IMR-90 (cell line): ENCODE data around the gene HMGN4. TPM values are rescaled to one million over a fixed set of nuclear protein-coding genes. Genes with fewer than 3 reads are reported as not detected.

Experiments used
- ATAC-seq: fragments of 200-7000 bp; cut with Tn5 transposase; 2 replicates; pipeline ENCODE4 v1.9.1; 2020; ENCODE audit warnings: low read depth, mild to moderate bottlenecking, moderate library complexity
- BruUV-seq: library from RNA; stranded (reverse); fragments of 400-500 nt; replicated peaks from 2 replicates; lab custom pipeline; 2021; lab: Mats Ljungman, UMichigan
- CTCF ChIA-PET: fragments of 300-600 bp; formaldehyde crosslinking; extraction: SDS; loops from one replicate; lab custom pipeline; 2021; ENCODE audit warnings: antibody characterized with exemption; lab: Yijun Ruan, JAX
- POLR2A ChIA-PET: fragments of 300-600 bp; sonication (Branson Sonifier 250); formaldehyde crosslinking; loops from one replicate; lab custom pipeline; 2022; ENCODE audit warnings: antibody characterized with exemption; ENCODE audit not compliant: unreplicated experiment; lab: Charles Lee
- DNase-seq: peaks from one replicate; pipeline ENCODE4 v3.0.0; 2013
- H2AFZ ChIP-seq: replicated peaks from 2 replicates; pipeline ENCODE3; 2013; ENCODE audit warnings: low read length, mild to moderate bottlenecking; ENCODE audit not compliant: poor library complexity
- H2AK5ac ChIP-seq: 2 replicates; pipeline ENCODE4 v1.6.1; 2013; ENCODE audit warnings: low read depth, low read length, inconsistent platforms
- H2AK9ac ChIP-seq: replicated peaks from 2 replicates; pipeline ENCODE3; 2013; ENCODE audit warnings: mild to moderate bottlenecking, low read depth, low read length, moderate library complexity; ENCODE audit not compliant: poor library complexity
- H2BK120ac ChIP-seq: 2 replicates; pipeline ENCODE4 v1.6.1; 2013; ENCODE audit warnings: low read depth, low read length, inconsistent platforms
- H2BK15ac ChIP-seq: 3 replicates; pipeline ENCODE4 v1.6.1; 2013; ENCODE audit warnings: low read depth, low read length, inconsistent platforms
- H2BK20ac ChIP-seq: 2 replicates; pipeline ENCODE4 v1.6.1; 2013; ENCODE audit warnings: low read depth, mild to moderate bottlenecking, inconsistent platforms, low read length, moderate library complexity
- H2BK5ac ChIP-seq: 2 replicates; pipeline ENCODE4 v1.6.1; 2013; ENCODE audit warnings: mild to moderate bottlenecking, low read depth, low read length, inconsistent platforms; ENCODE audit not compliant: poor library complexity, severe bottlenecking
- H3K14ac ChIP-seq: replicated peaks from 2 replicates; pipeline ENCODE4 v1.6.1; 2013; ENCODE audit warnings: low read depth, low read length, inconsistent platforms
- H3K18ac ChIP-seq: 2 replicates; pipeline ENCODE4 v1.6.1; 2013; ENCODE audit warnings: low read depth, low read length, control low read depth
- H3K23ac ChIP-seq: 2 replicates; pipeline ENCODE4 v1.6.1; 2013; ENCODE audit warnings: low read depth, low read length, inconsistent platforms
- H3K27ac ChIP-seq: 2 replicates; pipeline ENCODE4 v1.5.1; 2013; ENCODE audit warnings: mild to moderate bottlenecking, control low read depth, low read length; ENCODE audit not compliant: insufficient read depth
- H3K27me3 ChIP-seq: 2 replicates; pipeline ENCODE4 v1.6.1; 2013; ENCODE audit warnings: low read length; ENCODE audit not compliant: control insufficient read depth, insufficient read depth
- H3K36me3 ChIP-seq: 2 replicates; pipeline ENCODE4 v1.6.1; 2013; ENCODE audit warnings: low read length, mixed read lengths; ENCODE audit not compliant: control insufficient read depth, insufficient read depth
- H3K4ac ChIP-seq: 2 replicates; pipeline ENCODE4 v1.6.1; 2013; ENCODE audit warnings: low read depth, low read length, inconsistent platforms
- H3K4me1 ChIP-seq: 2 replicates; pipeline ENCODE4 v1.6.1; 2013; ENCODE audit warnings: low read length, mixed read lengths; ENCODE audit not compliant: control insufficient read depth, insufficient read depth
- H3K4me2 ChIP-seq: 2 replicates; pipeline ENCODE4 v1.6.1; 2013; ENCODE audit warnings: low read depth, mild to moderate bottlenecking, control low read depth, low read length, moderate library complexity
- H3K4me3 ChIP-seq: 2 replicates; pipeline ENCODE4 v1.5.1; 2013; ENCODE audit warnings: low read depth, mild to moderate bottlenecking, control low read depth, low read length, moderate library complexity; ENCODE audit not compliant: insufficient read depth
- H3K56ac ChIP-seq: 2 replicates; pipeline ENCODE4 v1.6.1; 2013; ENCODE audit warnings: low read length, inconsistent platforms; ENCODE audit not compliant: insufficient read depth; ENCODE audit errors: extremely low read depth
- H3K79me1 ChIP-seq, 2 experiments: 2 replicates each; pipeline ENCODE4 v1.6.1; 2013; ENCODE audit warnings: low read length in 2 of 2, inconsistent platforms in 1 of 2, low read depth in 1 of 2
- H3K9ac ChIP-seq: 2 replicates; pipeline ENCODE4 v1.6.1; 2013; ENCODE audit warnings: low read depth, low read length, control low read depth
- H3K9me1 ChIP-seq: 2 replicates; pipeline ENCODE4 v1.6.1; 2013; ENCODE audit warnings: low read length, inconsistent platforms; ENCODE audit not compliant: insufficient read depth
- H3K9me3 ChIP-seq: 2 replicates; pipeline ENCODE4 v1.6.1; 2013; ENCODE audit warnings: low read length; ENCODE audit not compliant: control insufficient read depth, insufficient read depth
- H4K20me1 ChIP-seq: 2 replicates; pipeline ENCODE4 v1.6.1; 2013; ENCODE audit warnings: low read length, inconsistent platforms; ENCODE audit not compliant: insufficient read depth
- H4K5ac ChIP-seq: 2 replicates; pipeline ENCODE4 v1.6.1; 2013; ENCODE audit warnings: mild to moderate bottlenecking, low read depth, low read length, control low read depth
- H4K8ac ChIP-seq, 2 experiments: 2 replicates each; pipeline ENCODE4 v1.6.1; 2013; ENCODE audit warnings: low read depth in 2 of 2, low read length in 2 of 2, control low read depth in 1 of 2, inconsistent platforms in 1 of 2
- H4K91ac ChIP-seq: 2 replicates; pipeline ENCODE4 v1.6.1; 2013; ENCODE audit warnings: low read depth, low read length, inconsistent platforms; ENCODE audit not compliant: insufficient read depth
- BHLHE40 ChIP-seq: fragments of 150-350 bp; IDR thresholded peaks from 2 replicates; pipeline ENCODE4 v1.6.1; 2016; ENCODE audit warnings: mild to moderate bottlenecking, low read depth, low read length
- CEBPB ChIP-seq: IDR thresholded peaks from 2 replicates; pipeline ENCODE4 v1.6.1; 2012; ENCODE audit warnings: low read depth, low read length, improper control_type of control experiment
- CHD1 ChIP-seq: IDR thresholded peaks from 2 replicates; pipeline ENCODE4 v1.6.1; 2012; ENCODE audit warnings: low read depth, low read length, improper control_type of control experiment
- FOS ChIP-seq: fragments of 150-350 bp; IDR thresholded peaks from 2 replicates; pipeline ENCODE4 v1.6.1; 2016; ENCODE audit warnings: low read depth, low read length
- MAFK ChIP-seq: IDR thresholded peaks from 2 replicates; pipeline ENCODE4 v1.6.1; 2012; ENCODE audit warnings: low read depth, low read length, improper control_type of control experiment
- MAZ ChIP-seq: IDR thresholded peaks from 2 replicates; pipeline ENCODE4 v1.6.1; 2012; ENCODE audit warnings: low read depth, mild to moderate bottlenecking, low read length, improper control_type of control experiment, moderate library complexity, borderline replicate concordance
- MXI1 ChIP-seq: IDR thresholded peaks from 2 replicates; pipeline ENCODE4 v1.6.1; 2012; ENCODE audit warnings: low read depth, mild to moderate bottlenecking, low read length, moderate library complexity, borderline replicate concordance
- NFE2L2 ChIP-seq: fragments of 150-350 bp; IDR thresholded peaks from 2 replicates; pipeline ENCODE4 v1.6.1; 2016; ENCODE audit warnings: low read depth, mild to moderate bottlenecking, low read length
- POLR2A ChIP-seq: IDR thresholded peaks from 2 replicates; pipeline ENCODE4 v1.6.1; 2012; ENCODE audit warnings: mild to moderate bottlenecking, low read depth, low read length
- RAD21 ChIP-seq: IDR thresholded peaks from 2 replicates; pipeline ENCODE4 v1.6.1; 2012; ENCODE audit warnings: low read length, improper control_type of control experiment
- RCOR1 ChIP-seq: IDR thresholded peaks from 2 replicates; pipeline ENCODE4 v1.6.1; 2012; ENCODE audit warnings: mild to moderate bottlenecking, low read length, improper control_type of control experiment; ENCODE audit not compliant: insufficient replicate concordance
- RFX5 ChIP-seq: IDR thresholded peaks from 2 replicates; pipeline ENCODE4 v1.8.0; 2012; ENCODE audit warnings: low read depth, mild to moderate bottlenecking, low read length, moderate library complexity
- WGBS, 2 experiments: methylation state at CpG; one replicate each; pipeline versions ENCODE4 v1.1.5 to v1.1.7; 2013; ENCODE audit warnings: missing lambda C conversion rate in 2 of 2; ENCODE audit not compliant: insufficient read length in 1 of 2; ENCODE audit errors: extremely low coverage in 2 of 2; 5-methylcytosine and 5-hydroxymethylcytosine counted together
- dilution Hi-C: fragments of 300-500 bp; cut with HindIII; formaldehyde crosslinking; loops from one replicate; pipeline ENCODE4 v1.14.3; 2018; ENCODE audit warnings: low sequenced_read_pairs; ENCODE audit not compliant: unreplicated experiment
- in situ Hi-C: fragments of 300-500 bp; cut with MboI; formaldehyde crosslinking; loops from 3 replicates; pipeline ENCODE4 v1.14.3; 2019; ENCODE audit warnings: low sequenced_read_pairs, inconsistent platforms, mixed read lengths
- intact Hi-C: fragments of 100-400 bp; cut with micrococcal nuclease; formaldehyde crosslinking; loops from 2 replicates; pipeline ENCODE4 v1.10.0; 2022
- polyA plus RNA-seq, 3 experiments: library from polyadenylated mRNA; depleted of rRNA; stranded (reverse); fragments of >200 nt; gene quantifications; 2 replicates each; pipeline ENCODE4 v1.2.3, GENCODE V29; 2012; ENCODE audit warnings: low replicate concordance in 1 of 3
- total RNA-seq: library from RNA; depleted of rRNA; stranded (reverse); fragments of >200 nt; gene quantifications from 2 replicates; pipeline ENCODE4 v1.2.3, GENCODE V29; 2012
- TF ChIP-seq, protein P1 (sequence below): fragments of 150-350 bp; IDR thresholded peaks from 2 replicates; pipeline ENCODE4 v1.6.1; 2016; ENCODE audit warnings: low read depth, mild to moderate bottlenecking, low read length, moderate library complexity, borderline replicate concordance
- TF ChIP-seq, protein P2 (sequence below): conservative IDR thresholded peaks from 2 replicates; pipeline ENCODE4 v1.5.1; 2012; ENCODE audit warnings: mild to moderate bottlenecking, low read depth, low read length, improper control_type of control experiment
- TF ChIP-seq, protein P3 (sequence below): fragments of 150-350 bp; IDR thresholded peaks from 2 replicates; pipeline ENCODE4 v1.6.1; 2017; ENCODE audit warnings: mild to moderate bottlenecking, antibody characterized with exemption, low read length, low read depth

The HMGN4 gene
- total and polyA plus RNA-seq, 2 of the 4 experiments (the other 2 are of a cell fraction) = 46.4 to 50.2 TPM

DNA sequence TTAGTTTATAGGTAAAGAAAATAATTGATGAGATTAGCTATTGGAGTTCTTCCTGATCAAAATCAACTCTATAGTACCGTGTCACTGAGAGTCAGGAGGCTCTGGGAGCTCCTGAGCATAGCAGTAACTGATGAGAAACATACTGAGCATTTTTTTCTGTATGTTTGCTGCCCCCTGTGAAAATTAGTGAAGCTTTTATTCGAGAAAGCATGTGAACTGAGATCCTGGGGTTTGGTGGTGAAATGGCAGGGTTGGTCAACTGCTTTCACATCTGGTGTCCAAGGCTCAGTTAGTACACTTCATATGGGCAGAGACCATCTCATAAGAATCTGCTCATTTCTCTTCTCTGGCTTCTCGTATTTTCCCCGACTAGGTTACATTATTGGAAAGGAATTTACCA lies 54.5 kb downstream of the HMGN4 start:
- H3K9me3 ChIP-seq = no peaks in the 10 kb centered on the region
- BruUV-seq = no TSS peak
- H3K4me1 ChIP-seq = peaks cover 1% of the 10 kb centered on the region; the same call in 1 of the 2 replicates
- intact Hi-C loops (no loop called here), in situ Hi-C loops (no loop called here), dilution Hi-C loops (no loop called here)
- no peak overlapping the region for H3K56ac ChIP-seq
- H4K20me1 ChIP-seq = no peaks in the 10 kb centered on the region
- H4K8ac ChIP-seq = no peak overlapping the region
- no peaks in the 10 kb centered on the region for H3K36me3 ChIP-seq
- no peak overlapping the region for H2BK15ac ChIP-seq
- no peak overlapping the region for H3K9ac ChIP-seq
- H3K9me1 ChIP-seq = no peaks in the 10 kb centered on the region
- no peak overlapping the region for H3K4me2 ChIP-seq
- H3K23ac ChIP-seq = no peak overlapping the region
- H3K18ac ChIP-seq = no peak overlapping the region
- H3K27ac ChIP-seq = no peak overlapping the region
- no peak overlapping the region for H2BK20ac ChIP-seq
- H3K79me1 ChIP-seq = peaks cover 2 to 8% of the 10 kb centered on the region in 2 experiments; a peak in 2 of 4 replicates
- ChIA-PET POLR2A (interaction anchor here (1.0 kb wide), 1 partner anchor 10 kb away, joined by 3 read pairs; no protein-coding TSS in a partner anchor), CTCF (interaction anchor here (0.6 to 1.0 kb wide), 2 partner anchors 20 to 251 kb away, joined by 3 read pairs; no protein-coding TSS in a partner anchor)
- DNase-seq (no peak), ATAC-seq (no peak)
- H4K5ac ChIP-seq = no peak overlapping the region
- no peak overlapping the region for H3K14ac ChIP-seq
- H3K4ac ChIP-seq = no peak overlapping the region
- H3K27me3 ChIP-seq = no peaks in the 10 kb centered on the region
- H4K91ac ChIP-seq = no peak overlapping the region
- no peak overlapping the region for H2AFZ ChIP-seq
- no peak overlapping the region for H3K4me3 ChIP-seq
- no peak overlapping the region for H2AK5ac ChIP-seq
- TF ChIP-seq RFX5 = no peak
- no peak for TF ChIP-seq CHD1
- TF ChIP-seq, protein P1, sequence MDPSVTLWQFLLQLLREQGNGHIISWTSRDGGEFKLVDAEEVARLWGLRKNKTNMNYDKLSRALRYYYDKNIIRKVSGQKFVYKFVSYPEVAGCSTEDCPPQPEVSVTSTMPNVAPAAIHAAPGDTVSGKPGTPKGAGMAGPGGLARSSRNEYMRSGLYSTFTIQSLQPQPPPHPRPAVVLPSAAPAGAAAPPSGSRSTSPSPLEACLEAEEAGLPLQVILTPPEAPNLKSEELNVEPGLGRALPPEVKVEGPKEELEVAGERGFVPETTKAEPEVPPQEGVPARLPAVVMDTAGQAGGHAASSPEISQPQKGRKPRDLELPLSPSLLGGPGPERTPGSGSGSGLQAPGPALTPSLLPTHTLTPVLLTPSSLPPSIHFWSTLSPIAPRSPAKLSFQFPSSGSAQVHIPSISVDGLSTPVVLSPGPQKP = no peak
- no peak for TF ChIP-seq BHLHE40
- no peak for TF ChIP-seq RAD21
- no peak for TF ChIP-seq NFE2L2
- TF ChIP-seq MAFK = no peak
- no peak for TF ChIP-seq RCOR1
- TF ChIP-seq, protein P2, sequence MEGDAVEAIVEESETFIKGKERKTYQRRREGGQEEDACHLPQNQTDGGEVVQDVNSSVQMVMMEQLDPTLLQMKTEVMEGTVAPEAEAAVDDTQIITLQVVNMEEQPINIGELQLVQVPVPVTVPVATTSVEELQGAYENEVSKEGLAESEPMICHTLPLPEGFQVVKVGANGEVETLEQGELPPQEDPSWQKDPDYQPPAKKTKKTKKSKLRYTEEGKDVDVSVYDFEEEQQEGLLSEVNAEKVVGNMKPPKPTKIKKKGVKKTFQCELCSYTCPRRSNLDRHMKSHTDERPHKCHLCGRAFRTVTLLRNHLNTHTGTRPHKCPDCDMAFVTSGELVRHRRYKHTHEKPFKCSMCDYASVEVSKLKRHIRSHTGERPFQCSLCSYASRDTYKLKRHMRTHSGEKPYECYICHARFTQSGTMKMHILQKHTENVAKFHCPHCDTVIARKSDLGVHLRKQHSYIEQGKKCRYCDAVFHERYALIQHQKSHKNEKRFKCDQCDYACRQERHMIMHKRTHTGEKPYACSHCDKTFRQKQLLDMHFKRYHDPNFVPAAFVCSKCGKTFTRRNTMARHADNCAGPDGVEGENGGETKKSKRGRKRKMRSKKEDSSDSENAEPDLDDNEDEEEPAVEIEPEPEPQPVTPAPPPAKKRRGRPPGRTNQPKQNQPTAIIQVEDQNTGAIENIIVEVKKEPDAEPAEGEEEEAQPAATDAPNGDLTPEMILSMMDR = no peak
- TF ChIP-seq FOS = no peak
- TF ChIP-seq MAZ = no peak
- no peak for TF ChIP-seq CEBPB
- no peak for TF ChIP-seq POLR2A
- no peak for TF ChIP-seq MXI1
- TF ChIP-seq, protein P3, sequence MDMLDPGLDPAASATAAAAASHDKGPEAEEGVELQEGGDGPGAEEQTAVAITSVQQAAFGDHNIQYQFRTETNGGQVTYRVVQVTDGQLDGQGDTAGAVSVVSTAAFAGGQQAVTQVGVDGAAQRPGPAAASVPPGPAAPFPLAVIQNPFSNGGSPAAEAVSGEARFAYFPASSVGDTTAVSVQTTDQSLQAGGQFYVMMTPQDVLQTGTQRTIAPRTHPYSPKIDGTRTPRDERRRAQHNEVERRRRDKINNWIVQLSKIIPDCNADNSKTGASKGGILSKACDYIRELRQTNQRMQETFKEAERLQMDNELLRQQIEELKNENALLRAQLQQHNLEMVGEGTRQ = no peak
- WGBS, 2 experiments = no CpG with 5 or more reads among the region's 4 CpGs
- H2BK5ac ChIP-seq = no peak overlapping the region
- no peak overlapping the region for H2AK9ac ChIP-seq
- no peak overlapping the region for H2BK120ac ChIP-seq
